Skin epidermis (tissue), 12 donors: ENCODE data around the gene RERE.
A peak's percentile ranks its signal among the peaks of the same experiment; 100 is the strongest.
"Not testable (repeated sequence)": the region's sequence is repeated elsewhere in the genome, so short reads cannot be mapped to it uniquely, and the experiment has no call there.

Experiments used
- H3K27ac ChIP-seq, 21 experiments: fragments of 200-600 bp; sonication (generic) in 11 of 21; one replicate each; pipeline ENCODE4 v1.5.0; 2020; ENCODE audit warnings: mild to moderate bottlenecking in 3 of 21, inconsistent platforms in 2 of 21, moderate library complexity in 2 of 21
- H3K4me3 ChIP-seq, 7 experiments: fragments of 200-600 bp; sonication (generic) in 2 of 7; one replicate each; pipeline ENCODE4 v1.5.0; 2020; ENCODE audit warnings: inconsistent platforms in 2 of 7, mild to moderate bottlenecking in 2 of 7, moderate library complexity in 1 of 7

Gene RERE

DNA sequence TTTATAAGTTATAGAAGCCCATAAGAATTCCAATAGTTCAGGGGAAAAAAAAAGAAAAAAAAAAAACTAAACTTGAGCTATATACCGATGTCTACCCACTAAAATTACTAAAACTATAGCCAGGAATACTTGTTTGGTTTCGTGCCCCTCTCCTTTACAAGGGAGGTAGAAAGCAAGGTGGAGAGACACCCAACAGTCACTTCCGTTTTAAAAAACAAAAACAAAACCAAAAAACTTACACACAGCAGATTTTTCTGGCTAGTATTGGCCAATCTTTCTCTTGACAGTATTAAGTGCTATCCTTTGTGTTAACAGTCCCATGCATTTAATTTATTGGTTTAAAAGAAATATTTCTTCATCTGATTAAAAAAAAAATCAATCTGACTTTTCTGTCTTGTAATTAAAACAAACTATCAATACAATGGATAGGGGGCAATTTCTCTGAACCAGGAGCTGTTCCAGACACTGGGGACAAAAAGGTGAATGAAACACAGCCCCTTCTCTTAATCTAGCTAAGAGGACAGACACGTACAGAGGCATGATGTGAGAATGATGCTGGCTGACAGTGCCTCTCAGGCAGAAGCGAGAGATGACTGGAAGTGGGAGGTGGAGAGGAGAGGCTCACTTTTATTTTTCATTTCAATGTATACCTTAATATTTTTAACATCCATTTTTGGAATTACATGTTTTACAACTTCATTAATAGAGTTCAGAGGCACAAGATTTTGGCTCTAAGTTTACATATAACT lies 214.8 kb downstream of the RERE start:
- Histone ChIP-seq H3K4me3 (no peak overlapping the region), H3K27ac (no peak overlapping the region)

GRCh38 chr1:8600336-8600735 lies 217.1 kb downstream of the RERE start:
- Histone ChIP-seq H3K27ac (peak overlapping the region in 3 of 21 experiments; percentile 36 to 52 (median 39)), H3K4me3 (no peak overlapping the region)

DNA sequence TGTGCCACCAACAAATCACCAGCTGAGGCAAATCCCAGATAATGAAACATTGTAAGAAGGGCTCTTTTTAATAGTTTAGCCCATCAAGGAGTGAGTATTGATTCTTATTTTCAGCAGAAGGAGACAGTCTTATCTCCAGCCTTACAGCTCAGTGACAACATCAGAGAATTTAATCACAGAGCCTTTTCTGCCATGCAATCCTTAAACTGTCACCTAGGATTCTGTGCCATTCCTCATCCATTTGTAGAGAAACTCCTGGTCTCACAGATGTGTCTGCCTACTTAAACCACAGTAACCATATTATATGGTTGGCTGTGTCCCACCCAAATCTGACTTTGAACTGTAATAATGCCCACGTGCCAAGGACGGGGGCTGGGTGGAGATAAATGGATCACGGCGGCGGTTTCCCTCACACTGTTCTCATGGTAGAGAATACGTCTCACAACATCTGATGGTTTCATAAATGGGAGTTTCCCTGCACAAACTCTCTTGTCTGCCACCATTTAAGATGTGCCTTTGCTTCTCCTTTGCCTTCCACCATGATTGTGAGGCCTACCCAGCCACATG lies 217.7 kb downstream of the RERE start:
- Histone ChIP-seq H3K27ac (peak overlapping the region in 5 of 21 experiments; percentile 7 to 52 (median 36)), H3K4me3 (no peak overlapping the region)

DNA sequence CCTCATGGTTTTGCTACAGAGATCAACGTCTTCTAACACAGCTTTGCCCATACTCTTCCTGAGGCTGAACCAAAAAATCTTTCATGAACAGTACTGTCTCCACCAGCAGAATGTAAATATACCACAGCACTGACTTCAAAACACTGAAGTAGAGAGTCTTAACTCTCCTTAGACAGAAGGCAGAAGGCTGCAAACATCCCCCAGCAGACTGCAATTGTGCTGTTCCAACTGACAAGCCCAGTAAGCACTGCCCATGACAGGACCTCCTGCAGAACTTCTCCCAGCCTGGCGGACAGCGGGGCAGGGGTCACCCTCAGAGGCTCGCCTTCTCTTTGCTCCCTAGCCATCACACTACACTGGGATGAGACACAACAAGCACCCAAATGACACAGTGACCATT lies 218.7 kb downstream of the RERE start:
- Histone ChIP-seq H3K27ac (peak overlapping the region in 4 of 21 experiments; percentile 0 to 52 (median 34)), H3K4me3 (no peak overlapping the region)

GRCh38 chr1:8598060-8598724 lies 219.2 kb downstream of the RERE start:
- Histone ChIP-seq H3K4me3 (no peak overlapping the region), H3K27ac (peak overlapping the region in 7 of 21 experiments; percentile 0 to 52 (median 36))

DNA sequence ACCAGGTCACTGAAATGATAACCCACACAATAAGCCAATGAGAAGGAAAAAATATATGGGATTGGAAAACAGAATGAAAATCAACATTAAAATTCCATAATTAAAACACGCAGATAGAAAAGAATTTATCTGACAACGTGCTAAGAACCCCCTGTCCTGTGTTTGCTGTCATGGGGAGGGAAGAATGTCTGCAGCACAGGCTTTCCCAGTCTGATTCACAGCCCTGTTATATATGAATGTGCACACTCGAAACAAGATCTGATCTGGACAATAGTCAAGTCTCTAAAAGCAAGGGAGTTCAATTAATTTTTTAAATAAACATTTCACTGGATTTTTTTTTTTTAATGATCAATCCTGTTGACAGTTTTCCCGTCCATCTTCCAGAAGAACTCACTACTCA lies 220.0 kb downstream of the RERE start:
- H3K27ac ChIP-seq = no peak overlapping the region
- H3K4me3 ChIP-seq = no peak overlapping the region

DNA sequence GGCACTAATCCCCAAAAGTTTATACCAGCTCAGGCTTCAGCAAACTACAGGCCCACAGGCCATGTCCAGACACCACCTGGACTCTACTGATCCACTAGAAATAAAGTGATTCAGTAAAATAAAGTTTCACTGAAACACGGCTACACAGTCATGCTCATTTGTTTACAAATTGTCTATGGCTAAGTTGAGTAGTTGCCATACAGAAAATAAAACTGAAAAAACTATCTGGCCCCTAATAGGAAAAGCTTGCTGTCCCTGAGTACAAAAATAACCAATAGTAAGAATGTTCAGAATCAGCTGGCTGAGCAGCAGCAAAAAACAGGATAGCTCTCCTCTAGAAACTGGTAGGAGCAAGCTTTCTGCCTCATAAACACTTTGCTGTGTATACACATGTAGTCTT lies 221.5 kb downstream of the RERE start:
- H3K4me3 ChIP-seq = no peak overlapping the region
- no peak overlapping the region for H3K27ac ChIP-seq

- Histone ChIP-seq H3K4me3 (no peak overlapping the region), H3K27ac (no peak overlapping the region)
Measured at GRCh38 chr1:8595332-8595731, 222.1 kb downstream of the RERE start.

DNA sequence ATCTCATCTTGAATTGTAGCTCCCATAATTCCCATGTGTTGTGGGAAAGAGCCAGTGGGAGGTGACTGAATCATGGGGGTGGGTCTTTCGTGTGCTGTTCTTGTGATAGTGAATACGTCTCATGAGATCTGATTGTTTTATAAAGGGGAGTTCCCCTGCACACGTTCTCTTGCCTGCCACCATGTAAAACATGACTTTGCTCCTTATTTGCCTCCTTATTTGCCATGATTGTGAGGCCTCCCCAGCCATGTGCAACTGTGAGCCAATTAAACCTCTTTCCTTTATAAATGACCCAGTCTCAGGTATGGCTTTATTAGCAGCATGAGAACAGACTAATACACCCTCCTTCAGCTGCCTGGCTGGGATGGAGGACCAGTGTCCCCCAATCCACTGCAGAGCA lies 224.1 kb downstream of the RERE start:
- not testable (repeated sequence) for H3K27ac ChIP-seq, H3K4me3 ChIP-seq

GRCh38 chr1:8591569-8591968 lies 225.9 kb downstream of the RERE start:
- Histone ChIP-seq H3K4me3 (no peak overlapping the region), H3K27ac (no peak overlapping the region)

GRCh38 chr1:8590721-8591351 lies 226.6 kb downstream of the RERE start:
- peak overlapping the region in 3 of 21 experiments; percentile 7 to 14 (median 7) for H3K27ac ChIP-seq

DNA sequence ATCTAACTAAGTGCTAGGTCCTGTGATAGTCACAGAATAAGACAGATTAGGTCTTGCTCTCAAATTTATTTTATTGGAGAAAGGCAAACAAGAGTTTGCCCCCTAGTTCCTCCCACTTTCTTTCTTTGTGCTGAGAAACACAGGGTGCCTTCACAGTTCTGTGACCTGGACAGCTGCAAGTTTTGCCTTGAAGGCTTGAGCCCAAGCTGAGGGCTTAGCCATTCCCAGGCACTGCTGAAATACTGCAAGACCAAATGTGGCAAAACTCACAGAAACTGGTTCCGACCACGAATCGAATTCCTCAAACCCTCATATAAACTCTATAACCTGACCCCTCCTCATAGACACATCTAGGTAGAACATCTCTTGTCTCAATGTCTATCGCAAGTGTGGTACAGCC lies 227.9 kb downstream of the RERE start:
- no peak overlapping the region for H3K27ac ChIP-seq
- no peak overlapping the region for H3K4me3 ChIP-seq

More at GRCh38 chr1:8590721-8591351, 226.6 kb downstream of the RERE start:
- no peak overlapping the region for H3K4me3 ChIP-seq

- Histone ChIP-seq H3K27ac (no peak overlapping the region), H3K4me3 (no peak overlapping the region)
Measured at GRCh38 chr1:8587784-8588183, 229.7 kb downstream of the RERE start.

- H3K27ac ChIP-seq = no peak overlapping the region
- no peak overlapping the region for H3K4me3 ChIP-seq
Measured at GRCh38 chr1:8586438-8586837, 231.0 kb downstream of the RERE start.

GRCh38 chr1:8584316-8584715 lies 233.1 kb downstream of the RERE start:
- Histone ChIP-seq H3K4me3 (no peak overlapping the region), H3K27ac (no peak overlapping the region)

DNA sequence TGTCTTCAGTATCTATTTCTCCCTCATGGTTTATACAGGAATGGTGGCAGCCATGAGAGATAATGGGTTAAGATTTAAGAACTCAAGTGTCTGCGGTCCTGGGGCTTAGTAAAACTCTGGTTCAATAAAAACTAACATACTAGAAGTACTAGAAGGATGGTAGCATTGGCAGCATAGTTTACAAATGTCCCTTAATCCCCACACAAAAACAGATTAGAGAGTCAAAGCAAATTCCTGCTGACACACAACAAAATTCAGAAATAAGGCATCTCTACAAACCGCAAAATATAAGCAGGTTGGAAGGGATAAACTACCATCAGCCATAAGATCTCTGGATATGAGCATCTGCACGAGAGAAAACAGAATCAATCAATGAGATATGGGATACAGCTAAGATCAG lies 234.4 kb downstream of the RERE start:
- H3K27ac ChIP-seq = no peak overlapping the region

DNA sequence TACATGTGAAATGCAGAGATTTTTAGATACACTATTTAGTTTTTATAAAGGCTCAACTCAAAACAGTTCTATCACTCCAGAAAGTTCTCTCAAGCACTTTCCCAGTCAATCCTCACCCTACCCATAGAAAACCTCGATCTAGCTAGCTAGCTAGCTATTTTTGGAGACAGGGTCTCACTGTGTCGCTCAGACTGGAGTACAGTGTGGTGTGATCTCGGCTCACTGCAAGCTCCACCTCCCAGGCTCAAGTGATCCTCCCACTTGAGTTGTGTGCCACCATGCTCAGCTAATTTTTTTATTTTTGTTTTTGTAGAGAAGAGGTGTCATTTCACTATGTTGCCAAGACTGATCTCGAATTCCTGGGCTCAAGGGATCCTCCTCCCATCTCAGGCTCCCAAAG lies 236.9 kb downstream of the RERE start:
- H3K27ac ChIP-seq = no peak overlapping the region
- no peak overlapping the region for H3K4me3 ChIP-seq

More for the DNA sequence above, 234.4 kb downstream of the RERE start:
- H3K4me3 ChIP-seq = no peak overlapping the region

- H3K4me3 ChIP-seq = no peak overlapping the region
- no peak overlapping the region for H3K27ac ChIP-seq
Measured at GRCh38 chr1:8578936-8579335, 238.5 kb downstream of the RERE start.

- Histone ChIP-seq H3K27ac (no peak overlapping the region), H3K4me3 (no peak overlapping the region)
Measured at GRCh38 chr1:8578132-8578877, 239.1 kb downstream of the RERE start.

DNA sequence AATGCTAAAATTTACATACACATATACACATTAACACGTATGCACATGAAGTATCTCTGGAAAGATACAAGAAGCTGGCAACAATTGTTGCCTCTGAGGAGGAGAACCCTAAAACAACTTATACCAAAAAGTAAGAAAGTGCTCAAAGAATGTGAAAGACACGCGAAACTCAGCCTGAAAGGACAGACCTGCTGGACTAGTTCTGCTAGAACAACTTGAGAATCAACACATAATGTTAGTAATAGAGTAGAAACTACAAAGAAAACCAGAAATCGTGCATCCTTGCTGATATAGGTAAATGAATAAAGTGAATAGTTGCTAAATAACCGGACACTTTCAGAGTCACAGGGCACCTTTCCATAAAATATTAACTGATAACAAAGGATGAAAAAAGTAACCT lies 242.5 kb downstream of the RERE start:
- Histone ChIP-seq H3K27ac (no peak overlapping the region), H3K4me3 (no peak overlapping the region)
